Mesothelial cell of epicardium (in vitro differentiated cells): ENCODE measurements around the gene BEX3. TPM values are rescaled to one million over a fixed set of nuclear protein-coding genes. Genes with fewer than 3 reads are reported as not detected.

Experiments used
- DNase-seq, 2 experiments: peaks; one replicate each; pipeline ENCODE4 v3.0.0; 2021; ENCODE audit warnings: low spot score in 2 of 2; ENCODE audit not compliant: unreplicated experiment in 2 of 2
- H3K27ac Mint-ChIP-seq: 2 replicates; pipeline ENCODE4 v1.8.0; 2021; ENCODE audit warnings: mixed read lengths
- H3K27me3 Mint-ChIP-seq: 2 replicates; pipeline ENCODE4 v1.8.0; 2021; ENCODE audit warnings: low read depth, mixed read lengths
- H3K36me3 Mint-ChIP-seq: 2 replicates; pipeline ENCODE4 v1.8.0; 2021; ENCODE audit warnings: mixed read lengths
- H3K4me1 Mint-ChIP-seq: 2 replicates; pipeline ENCODE4 v1.8.0; 2021; ENCODE audit warnings: mixed read lengths
- H3K4me3 Mint-ChIP-seq: 2 replicates; pipeline ENCODE4 v1.8.0; 2021; ENCODE audit warnings: mild to moderate bottlenecking, moderate library complexity, mixed read lengths
- H3K9me3 Mint-ChIP-seq: 2 replicates; pipeline ENCODE4 v1.8.0; 2021; ENCODE audit warnings: mixed read lengths
- total RNA-seq: library from RNA; stranded (reverse); gene quantifications from 3 replicates; pipeline ENCODE4 v1.2.1, GENCODE V29; 2021
- TF ChIP-seq, protein P1 (sequence below): fragments of 200-600 bp; sonication (generic); IDR thresholded peaks from one replicate; pipeline ENCODE4 v1.5.0; 2021; ENCODE audit warnings: antibody characterized with exemption; ENCODE audit not compliant: unreplicated experiment

Gene BEX3
- total RNA-seq, result 304 to 314 TPM (median 307 TPM) in 3 replicates

DNA sequence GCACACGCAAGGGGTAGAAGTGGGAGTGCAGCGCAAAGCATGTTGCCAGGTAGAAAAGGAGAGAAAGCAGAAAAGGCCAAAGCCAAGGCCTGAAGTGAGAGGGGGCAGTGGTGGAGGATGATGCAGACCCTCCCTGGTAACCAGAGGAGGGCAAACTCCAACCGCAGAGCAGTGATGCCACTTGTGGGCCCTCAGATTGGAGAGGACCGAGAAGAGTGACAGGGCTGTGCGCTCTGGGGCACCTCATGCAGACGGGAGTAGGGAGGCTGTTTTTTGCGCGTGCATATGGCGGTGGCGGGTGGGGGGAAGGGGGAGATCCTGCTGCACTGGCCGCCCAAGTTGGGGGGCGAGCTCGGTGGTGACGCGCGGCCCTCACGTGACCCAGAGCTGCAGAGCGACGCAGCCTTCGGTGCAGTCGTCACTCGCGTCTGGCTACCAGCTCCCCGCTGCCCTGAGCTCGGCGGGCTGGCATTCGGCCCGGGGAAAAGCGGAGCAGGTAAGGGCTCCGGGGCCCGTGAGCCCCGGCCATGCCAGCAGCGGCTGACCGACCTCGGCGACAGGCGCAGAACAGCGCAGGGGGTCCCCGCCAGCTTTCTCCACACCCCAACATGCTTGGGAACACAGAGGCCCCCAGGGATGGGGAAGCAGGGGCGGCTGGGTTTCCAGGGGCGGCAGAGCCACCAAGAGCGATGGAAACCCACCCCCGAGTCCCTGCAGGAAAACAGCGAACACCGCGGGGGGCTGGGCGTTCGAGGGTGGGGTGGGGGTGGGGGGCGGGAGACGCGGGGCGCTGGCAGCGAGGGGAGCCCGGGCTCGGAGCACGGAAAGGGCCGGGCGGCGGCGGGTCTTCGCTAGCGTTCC lies at the start of gene BEX3:
TSS of gene BEX3 (plus strand) at position 421 of the 861 bp plus-strand sequence. CDS start 984 bp downstream, outside the sequence.
- peak; percentile 51 to 69 for DNase-seq
- Mint-ChIP-seq H3K4me1 (peaks cover 10% of the 10 kb centered on the region), H3K27me3 (no peaks in the 10 kb centered on the region), H3K36me3 (peaks cover 6% of the 10 kb centered on the region), H3K9me3 (peaks cover 7% of the 10 kb centered on the region), H3K4me3 (peak within 1 kb of the TSS; percentile 84), H3K27ac (peak within 1 kb of the TSS; percentile 97)
- TF ChIP-seq, protein P1, sequence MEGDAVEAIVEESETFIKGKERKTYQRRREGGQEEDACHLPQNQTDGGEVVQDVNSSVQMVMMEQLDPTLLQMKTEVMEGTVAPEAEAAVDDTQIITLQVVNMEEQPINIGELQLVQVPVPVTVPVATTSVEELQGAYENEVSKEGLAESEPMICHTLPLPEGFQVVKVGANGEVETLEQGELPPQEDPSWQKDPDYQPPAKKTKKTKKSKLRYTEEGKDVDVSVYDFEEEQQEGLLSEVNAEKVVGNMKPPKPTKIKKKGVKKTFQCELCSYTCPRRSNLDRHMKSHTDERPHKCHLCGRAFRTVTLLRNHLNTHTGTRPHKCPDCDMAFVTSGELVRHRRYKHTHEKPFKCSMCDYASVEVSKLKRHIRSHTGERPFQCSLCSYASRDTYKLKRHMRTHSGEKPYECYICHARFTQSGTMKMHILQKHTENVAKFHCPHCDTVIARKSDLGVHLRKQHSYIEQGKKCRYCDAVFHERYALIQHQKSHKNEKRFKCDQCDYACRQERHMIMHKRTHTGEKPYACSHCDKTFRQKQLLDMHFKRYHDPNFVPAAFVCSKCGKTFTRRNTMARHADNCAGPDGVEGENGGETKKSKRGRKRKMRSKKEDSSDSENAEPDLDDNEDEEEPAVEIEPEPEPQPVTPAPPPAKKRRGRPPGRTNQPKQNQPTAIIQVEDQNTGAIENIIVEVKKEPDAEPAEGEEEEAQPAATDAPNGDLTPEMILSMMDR, result no peak

DNA sequence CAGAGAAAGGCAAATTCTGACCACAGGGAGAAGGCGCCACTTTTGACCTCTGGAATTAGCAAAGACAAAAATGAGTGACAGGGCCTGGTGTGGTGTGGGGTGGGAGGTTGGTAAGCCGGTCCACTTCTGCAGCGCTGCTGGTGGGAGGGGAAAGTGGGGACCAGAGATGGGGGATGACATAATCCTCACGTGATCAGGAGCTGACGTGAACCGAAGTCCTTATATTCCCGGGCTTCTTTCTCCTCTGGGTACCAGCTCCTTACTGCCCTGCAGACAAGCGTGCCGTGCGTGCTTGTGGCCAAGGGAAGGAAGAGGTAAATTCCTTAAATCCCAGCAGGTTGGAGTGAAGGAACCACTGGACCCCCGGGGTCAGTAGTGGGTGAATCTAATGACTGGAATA lies 46.3 kb upstream of the BEX3 start, which contains the start of gene TCEAL7:
TSS of gene TCEAL7 (plus strand) at position 249 of the 400 bp plus-strand sequence. CDS start 1,165 bp downstream, outside the sequence.
- Mint-ChIP-seq H3K27me3 (no peaks in the 10 kb centered on the region), H3K27ac (peak within 1 kb of the TSS; percentile 70), H3K4me1 (peaks cover 18% of the 10 kb centered on the region), H3K4me3 (peak within 1 kb of the TSS; percentile 66), H3K9me3 (peaks cover 12% of the 10 kb centered on the region), H3K36me3 (no peaks in the 10 kb centered on the region)
- TF ChIP-seq, protein P1, result no peak
- DNase-seq, result no peak

DNA sequence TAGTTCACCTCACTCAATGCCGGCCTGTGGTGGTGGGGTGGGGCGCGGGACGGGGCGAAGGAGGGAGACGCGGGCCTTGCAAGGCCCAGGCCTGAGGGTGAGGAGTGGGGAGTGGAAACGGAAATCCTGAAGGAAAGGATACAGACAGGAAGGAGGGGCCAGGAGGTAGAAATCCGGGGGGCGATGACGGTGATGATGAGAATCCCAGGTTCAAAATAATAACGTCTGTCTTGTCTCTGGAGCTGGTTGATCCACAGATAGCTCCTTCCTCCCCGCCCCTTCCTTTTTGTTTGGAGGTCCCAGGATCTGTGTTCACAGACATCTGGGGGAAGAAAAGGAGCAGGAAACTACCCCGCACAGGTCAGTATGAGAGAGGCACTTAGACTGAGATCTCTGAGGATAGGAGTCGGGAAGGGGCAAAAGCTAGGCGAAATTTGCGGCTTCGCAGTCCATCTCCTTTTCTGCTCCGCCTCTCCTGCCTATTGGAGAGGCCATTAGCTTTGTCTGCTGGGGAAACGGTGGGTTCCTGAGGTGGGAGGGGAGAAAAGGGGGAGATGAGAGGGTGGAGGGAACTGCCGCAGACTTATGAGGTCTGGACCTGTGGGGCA lies 45.6 kb upstream of the BEX3 start:
- Mint-ChIP-seq H3K4me3 (peak overlapping the region; percentile 66), H3K9me3 (peaks cover 12% of the 10 kb centered on the region), H3K4me1 (peaks cover 18% of the 10 kb centered on the region), H3K27ac (peak overlapping the region; percentile 70), H3K36me3 (no peaks in the 10 kb centered on the region), H3K27me3 (no peaks in the 10 kb centered on the region)
- DNase-seq, result no peak
- TF ChIP-seq, protein P1, result no peak

DNA sequence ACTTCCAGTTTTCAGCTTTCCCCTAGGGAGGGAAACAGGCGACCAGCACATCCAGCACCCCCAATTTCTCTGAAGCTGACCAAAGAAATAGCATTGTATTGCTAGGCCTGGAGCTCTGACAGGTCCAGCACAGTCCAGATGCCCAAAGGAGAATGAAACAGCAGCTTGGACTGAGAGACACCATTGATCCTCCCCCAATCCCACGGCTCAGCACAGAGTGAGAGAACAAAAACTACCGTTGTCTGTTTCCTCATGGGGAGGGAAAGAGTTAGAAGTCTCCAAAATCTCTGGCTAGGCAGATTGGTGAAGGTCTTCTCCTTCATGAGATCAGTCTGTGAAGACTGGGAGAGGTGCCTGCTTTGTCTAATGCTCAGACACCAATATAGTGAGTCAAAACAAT lies 37.7 kb upstream of the BEX3 start:
- Mint-ChIP-seq H3K27ac (no peak overlapping the region), H3K27me3 (no peaks in the 10 kb centered on the region), H3K9me3 (no peaks in the 10 kb centered on the region), H3K4me3 (no peak overlapping the region), H3K4me1 (no peaks in the 10 kb centered on the region), H3K36me3 (no peaks in the 10 kb centered on the region)
- DNase-seq, result no peak
- TF ChIP-seq, protein P1, result no peak

DNA sequence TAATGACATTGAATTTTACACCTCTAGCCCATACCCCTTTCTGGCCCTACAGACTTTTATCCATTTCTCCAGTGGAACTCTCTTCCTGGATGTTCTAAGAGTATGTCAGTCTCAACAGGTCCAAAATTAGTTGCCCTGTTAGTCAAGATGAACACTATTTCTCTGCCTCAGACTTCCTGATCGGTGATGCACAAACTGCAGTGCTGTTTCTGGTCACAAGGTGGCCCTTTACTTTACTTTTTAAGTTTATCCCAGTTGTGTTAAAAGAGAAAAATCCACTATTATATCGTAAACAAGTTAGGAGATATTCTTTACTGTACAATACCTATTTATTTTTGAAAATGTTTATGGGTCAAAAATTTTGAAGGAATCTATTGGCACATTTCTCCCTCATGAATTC lies 33.2 kb upstream of the BEX3 start:
- no peaks in the 10 kb centered on the region for H3K36me3 Mint-ChIP-seq
- TF ChIP-seq, protein P1, result peak; percentile 85
- H3K9me3 Mint-ChIP-seq, result peaks cover 7% of the 10 kb centered on the region
- H3K27me3 Mint-ChIP-seq, result peaks cover 2% of the 10 kb centered on the region
- H3K4me1 Mint-ChIP-seq, result no peaks in the 10 kb centered on the region
- no peak overlapping the region for H3K27ac Mint-ChIP-seq
- DNase-seq, result no peak
- no peak overlapping the region for H3K4me3 Mint-ChIP-seq
